ENCODE data around the gene LONP2.

The LONP2 gene

GRCh38 chr16:48244080-48244862, at the start of gene LONP2:
TSS of gene LONP2 (plus strand) at chr16:48244300. CDS start at chr16:48244389, 89 bp downstream.
- DNase-seq: peak; percentile 60

GRCh38 chr16:48194828-48195556, 49.1 kb upstream of the LONP2 start:
- DNase-seq: no peak

GRCh38 chr16:48197294-48197693, 46.8 kb upstream of the LONP2 start:
- peak; percentile 85 for DNase-seq

- no peak for DNase-seq
Measured at GRCh38 chr16:48201515-48202201, 42.4 kb upstream of the LONP2 start.

- no peak for DNase-seq
Measured at GRCh38 chr16:48203974-48204824, 39.9 kb upstream of the LONP2 start.

GRCh38 chr16:48204825-48205151, 39.3 kb upstream of the LONP2 start:
- DNase-seq: no peak

GRCh38 chr16:48206594-48207242, 37.4 kb upstream of the LONP2 start:
- DNase-seq: no peak

- DNase-seq: no peak
Measured at GRCh38 chr16:48210747-48211146, 33.4 kb upstream of the LONP2 start.

- no peak for DNase-seq
Measured at GRCh38 chr16:48212033-48212432, 32.1 kb upstream of the LONP2 start.

- DNase-seq: no peak
Measured at GRCh38 chr16:48215738-48216137, 28.4 kb upstream of the LONP2 start.

GRCh38 chr16:48217708-48218107, 26.4 kb upstream of the LONP2 start:
- DNase-seq: no peak

- DNase-seq: no peak
Measured at GRCh38 chr16:48218473-48218872, 25.6 kb upstream of the LONP2 start.

- DNase-seq: no peak
Measured at GRCh38 chr16:48220891-48221290, 23.2 kb upstream of the LONP2 start.

- no peak for DNase-seq
Measured at GRCh38 chr16:48223490-48223889, 20.6 kb upstream of the LONP2 start.

- no peak for DNase-seq
Measured at GRCh38 chr16:48225456-48225855, 18.6 kb upstream of the LONP2 start.

GRCh38 chr16:48231727-48232492, 12.2 kb upstream of the LONP2 start:
- no peak for DNase-seq

GRCh38 chr16:48232493-48233040, 11.5 kb upstream of the LONP2 start:
- DNase-seq: no peak

GRCh38 chr16:48234630-48235029, 9.5 kb upstream of the LONP2 start:
- DNase-seq: no peak

GRCh38 chr16:48235058-48235555, 9.0 kb upstream of the LONP2 start:
- DNase-seq: no peak

- DNase-seq: no peak
Measured at GRCh38 chr16:48235556-48236136, 8.5 kb upstream of the LONP2 start.

GRCh38 chr16:48236286-48236685, 7.8 kb upstream of the LONP2 start:
- DNase-seq: no peak

Data from NCI-H2227 treated with DMSO at 0.1 percent for 48 hours (cell line).